Measurements from ENCODE around the gene BSND.

Gene BSND

DNA sequence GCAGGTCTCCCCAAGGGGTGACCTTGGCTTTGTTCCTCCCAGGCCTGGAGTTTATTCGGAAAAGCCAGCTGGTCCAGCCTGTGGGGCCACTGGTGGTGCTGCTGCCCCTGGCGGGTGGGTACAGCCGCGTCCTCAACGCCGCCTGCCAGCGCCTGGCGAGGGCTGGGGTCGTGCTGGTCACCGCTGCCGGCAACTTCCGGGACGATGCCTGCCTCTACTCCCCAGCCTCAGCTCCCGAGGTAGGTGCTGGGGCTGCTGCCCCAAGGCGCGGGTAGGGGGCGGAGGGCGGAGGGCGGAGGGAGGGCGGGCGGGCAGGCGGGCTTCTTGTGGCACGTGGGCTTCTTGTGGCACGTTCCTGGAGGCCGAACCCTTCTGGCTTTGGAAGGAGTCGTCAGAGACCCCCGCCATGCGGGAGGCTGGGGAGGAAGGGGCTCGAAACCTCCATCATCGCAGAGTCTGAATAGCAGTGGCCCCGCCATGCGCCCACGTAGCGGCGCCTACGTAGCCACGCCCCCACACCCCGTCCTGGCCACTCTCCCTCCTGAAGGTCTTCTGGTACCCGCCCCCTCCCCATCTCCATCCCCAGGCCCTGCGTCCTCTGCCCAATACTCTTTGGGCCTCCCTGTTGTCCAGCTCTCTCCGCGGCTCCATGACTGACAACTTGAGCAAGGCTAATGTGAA lies 57.4 kb downstream of the BSND start:
- H3K27ac ChIP-seq, result no peak overlapping the region
- H3K4me3 ChIP-seq, result no peak overlapping the region

DNA sequence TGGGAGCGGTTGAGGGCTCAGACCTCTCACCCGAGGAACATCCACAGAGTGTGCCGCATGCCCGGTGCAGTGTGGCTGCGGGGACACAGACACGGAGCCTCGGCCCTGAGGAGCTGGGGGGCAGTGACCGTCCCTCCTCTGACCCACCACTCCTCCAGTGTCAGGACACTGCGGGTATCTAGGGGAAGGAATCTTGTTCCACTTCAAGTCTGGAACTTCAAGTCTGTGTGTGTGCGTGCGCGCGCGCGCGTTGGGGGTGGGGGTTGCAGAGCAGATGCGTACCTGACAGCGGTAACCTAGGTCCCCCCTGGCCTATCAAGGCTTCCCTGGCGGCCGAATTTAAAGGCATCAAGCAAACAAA lies 57.9 kb downstream of the BSND start:
- Histone ChIP-seq H3K27ac (no peak overlapping the region), H3K4me3 (no peak overlapping the region)

DNA sequence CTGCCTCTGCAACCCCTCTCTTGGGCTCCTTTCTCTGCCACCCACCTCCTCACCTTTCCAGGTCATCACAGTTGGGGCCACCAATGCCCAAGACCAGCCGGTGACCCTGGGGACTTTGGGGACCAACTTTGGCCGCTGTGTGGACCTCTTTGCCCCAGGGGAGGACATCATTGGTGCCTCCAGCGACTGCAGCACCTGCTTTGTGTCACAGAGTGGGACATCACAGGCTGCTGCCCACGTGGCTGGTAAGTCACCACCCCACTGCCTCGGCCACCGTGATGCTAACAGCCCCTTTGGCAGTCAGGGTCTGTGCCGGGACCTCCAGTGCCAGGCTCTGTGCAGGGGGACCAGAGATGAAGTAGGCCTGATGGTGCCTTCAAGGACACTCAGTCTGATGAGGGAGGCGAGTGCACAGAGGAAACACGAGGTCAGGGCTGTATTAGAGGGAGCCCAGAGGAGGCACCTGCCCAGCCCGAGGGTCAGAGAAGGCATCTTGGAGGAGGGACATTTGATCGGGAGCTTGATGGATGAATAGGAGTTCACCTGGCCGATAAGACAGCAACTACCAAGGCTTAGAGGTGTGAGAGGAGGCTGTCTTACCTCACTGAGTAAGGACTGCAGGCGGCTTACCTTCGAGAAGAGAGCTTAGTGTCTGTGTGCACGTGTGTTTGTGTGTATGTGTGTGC lies 58.7 kb downstream of the BSND start:
- Histone ChIP-seq H3K4me3 (no peak overlapping the region), H3K27ac (no peak overlapping the region)

DNA sequence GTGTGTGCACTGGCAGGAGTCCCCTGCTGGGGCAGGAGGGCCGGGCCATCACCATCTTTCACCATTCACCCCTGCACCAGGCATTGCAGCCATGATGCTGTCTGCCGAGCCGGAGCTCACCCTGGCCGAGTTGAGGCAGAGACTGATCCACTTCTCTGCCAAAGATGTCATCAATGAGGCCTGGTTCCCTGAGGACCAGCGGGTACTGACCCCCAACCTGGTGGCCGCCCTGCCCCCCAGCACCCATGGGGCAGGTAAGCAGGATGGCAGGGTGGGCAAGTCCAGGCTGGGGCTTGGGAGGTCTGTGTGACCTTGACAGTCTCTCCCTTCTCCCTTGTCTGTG lies 59.2 kb downstream of the BSND start:
- Histone ChIP-seq H3K4me3 (no peak overlapping the region), H3K27ac (no peak overlapping the region)

DNA sequence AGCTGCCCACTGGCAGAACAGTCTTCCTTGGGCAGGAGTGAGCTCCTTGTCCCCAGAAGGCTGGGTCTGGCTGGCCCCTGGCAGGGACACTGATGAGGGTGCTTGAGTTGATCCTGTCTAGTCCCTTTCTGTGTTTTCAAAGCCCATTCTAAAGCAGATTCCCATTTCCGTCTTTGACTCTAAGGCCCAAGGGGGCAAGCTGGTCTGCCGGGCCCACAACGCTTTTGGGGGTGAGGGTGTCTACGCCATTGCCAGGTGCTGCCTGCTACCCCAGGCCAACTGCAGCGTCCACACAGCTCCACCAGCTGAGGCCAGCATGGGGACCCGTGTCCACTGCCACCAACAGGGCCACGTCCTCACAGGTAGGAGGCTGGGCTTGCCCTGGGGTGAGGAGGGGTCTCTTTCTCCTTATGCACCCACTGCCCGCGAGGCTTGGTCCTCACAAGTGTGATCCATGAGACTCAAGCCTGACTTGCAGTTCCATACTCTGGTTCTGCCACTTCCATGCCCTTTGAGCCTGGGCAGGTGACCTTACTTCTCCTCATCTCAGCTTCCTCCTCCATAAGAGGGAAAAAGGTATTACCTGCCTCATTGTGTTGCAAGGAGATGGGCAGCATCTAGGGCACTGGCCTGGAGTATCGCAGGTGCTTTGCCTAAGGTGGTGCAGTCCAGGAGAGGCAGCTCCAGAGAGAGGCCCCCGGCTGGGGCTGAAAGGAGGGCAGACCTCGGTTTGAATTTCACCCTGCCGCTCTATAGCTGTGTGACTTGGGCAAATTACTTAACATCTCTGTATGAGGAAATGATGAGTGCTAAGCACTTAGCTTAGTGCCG lies 60.8 kb downstream of the BSND start:
- H3K4me3 ChIP-seq, result no peak overlapping the region
- no peak overlapping the region for H3K27ac ChIP-seq

DNA sequence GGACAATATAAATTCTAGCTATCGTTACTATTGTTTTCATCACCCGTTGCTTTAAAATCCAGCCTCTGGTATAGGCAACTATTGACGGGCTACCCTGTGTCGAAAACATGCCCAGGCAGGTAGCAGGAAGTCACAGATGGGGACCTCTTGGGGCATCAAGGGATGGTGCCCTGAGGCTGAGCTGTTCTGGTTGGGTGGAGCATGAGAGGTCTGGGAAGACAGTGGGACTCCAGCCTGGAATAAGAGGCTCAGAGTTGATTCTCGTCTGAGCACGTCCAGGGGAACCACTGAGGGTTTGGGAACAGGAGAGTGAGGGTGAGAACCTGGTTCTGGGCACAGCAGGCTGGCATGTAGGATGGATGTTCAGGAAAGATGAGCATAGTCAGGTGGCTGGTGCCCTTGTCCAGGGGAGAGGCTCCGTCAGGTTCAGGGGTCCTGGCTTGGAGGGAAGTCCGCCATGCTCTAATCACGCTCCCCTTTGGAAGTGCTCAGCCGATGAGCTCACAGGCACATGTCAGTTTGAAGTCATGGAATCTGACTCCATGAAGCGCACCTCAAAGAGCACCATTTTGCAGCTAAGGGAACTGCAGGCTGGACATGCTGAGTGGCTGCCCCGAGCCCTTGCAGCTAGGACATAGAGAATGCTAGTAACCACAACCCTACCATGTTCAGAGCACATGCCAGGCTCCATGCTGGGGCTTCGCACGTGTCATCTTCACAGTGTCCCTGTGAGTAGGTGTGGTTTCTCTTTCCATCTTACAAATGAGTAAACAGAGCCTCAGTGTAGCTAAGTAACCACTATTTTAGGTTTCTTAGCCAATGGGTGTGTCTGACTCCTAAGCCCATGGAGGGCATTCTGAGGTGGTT lies 61.6 kb downstream of the BSND start:
- Histone ChIP-seq H3K4me3 (no peak overlapping the region), H3K27ac (no peak overlapping the region)

DNA sequence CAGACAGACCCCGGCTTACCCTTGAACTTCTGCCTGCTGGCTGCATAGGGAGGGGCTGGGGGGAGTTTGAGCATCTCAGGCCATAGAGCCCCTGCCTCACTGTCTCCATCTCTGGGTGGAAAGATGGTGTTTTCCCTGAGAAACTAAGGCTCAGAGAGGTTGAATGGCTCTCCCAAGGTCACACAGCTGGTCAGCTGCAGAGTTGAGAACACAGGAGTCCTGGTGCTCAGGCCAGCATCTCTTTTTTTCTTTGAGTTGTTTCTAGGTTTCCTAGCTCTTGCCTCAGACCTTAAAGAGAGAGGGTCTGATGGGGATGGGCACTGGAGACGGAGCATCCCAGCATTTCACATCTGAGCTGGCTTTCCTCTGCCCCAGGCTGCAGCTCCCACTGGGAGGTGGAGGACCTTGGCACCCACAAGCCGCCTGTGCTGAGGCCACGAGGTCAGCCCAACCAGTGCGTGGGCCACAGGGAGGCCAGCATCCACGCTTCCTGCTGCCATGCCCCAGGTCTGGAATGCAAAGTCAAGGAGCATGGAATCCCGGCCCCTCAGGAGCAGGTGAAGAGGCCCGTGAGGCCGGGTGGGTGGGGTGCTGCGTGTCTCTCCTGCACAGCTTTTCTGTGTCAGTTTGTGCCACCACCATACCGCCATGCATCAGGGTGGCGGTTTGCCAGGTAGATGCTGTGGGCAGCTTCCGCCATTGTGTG lies 62.4 kb downstream of the BSND start:
- no peak overlapping the region for H3K27ac ChIP-seq
- H3K4me3 ChIP-seq, result no peak overlapping the region
